Measurements from ENCODE around the gene NUMBL. TPM values are rescaled to one million over a fixed set of nuclear protein-coding genes. Genes with fewer than 3 reads are reported as not detected.
"Not testable (repeated sequence)": the region's sequence is repeated elsewhere in the genome, so short reads cannot be mapped to it uniquely, and the experiment has no call there.

The NUMBL gene
- 53.0 TPM for polyA plus RNA-seq (2013, experiment 1 of 2; ENCODE audit: insufficient read length)
- 49.3 TPM for polyA plus RNA-seq (2013, experiment 2 of 2; ENCODE audit: insufficient read length)

DNA sequence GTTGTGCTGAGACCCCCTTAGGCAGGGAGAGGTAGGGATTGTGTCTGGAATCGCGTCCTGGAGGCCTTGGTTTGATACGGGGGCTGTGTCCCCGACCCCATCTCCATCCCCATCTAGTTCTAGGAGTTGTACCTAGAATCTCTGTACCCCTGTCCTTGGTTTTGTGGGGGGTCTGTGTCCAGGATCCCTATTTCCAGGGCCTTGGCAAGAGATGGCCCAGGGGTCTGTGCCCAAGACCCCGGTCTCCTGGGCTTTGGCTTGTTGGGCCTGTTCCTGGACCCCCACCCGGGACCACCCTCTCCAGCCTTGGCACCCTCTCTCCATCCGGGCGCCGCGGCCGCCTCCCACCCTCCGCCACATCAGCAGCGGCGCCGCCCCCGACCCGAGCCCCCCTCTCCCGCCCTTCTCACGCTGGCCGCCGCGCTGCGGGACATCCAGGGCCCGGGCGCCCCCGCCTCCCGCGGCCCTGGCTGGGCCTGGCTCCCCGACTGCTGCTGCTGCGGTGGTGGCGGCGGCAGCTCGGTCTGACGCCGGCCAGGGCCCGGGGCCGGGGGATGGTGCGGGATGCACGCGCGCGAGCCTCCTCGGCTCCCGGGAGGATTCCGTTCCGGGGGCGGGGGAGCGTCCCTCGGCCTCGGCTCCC, at the start of gene NUMBL:
Gene NUMBL, minus strand, starts transcription at position 602 of the 643 bp plus-strand sequence. Its CDS starts 168 bp downstream, at position 434.
- no peak for DNase-seq

DNA sequence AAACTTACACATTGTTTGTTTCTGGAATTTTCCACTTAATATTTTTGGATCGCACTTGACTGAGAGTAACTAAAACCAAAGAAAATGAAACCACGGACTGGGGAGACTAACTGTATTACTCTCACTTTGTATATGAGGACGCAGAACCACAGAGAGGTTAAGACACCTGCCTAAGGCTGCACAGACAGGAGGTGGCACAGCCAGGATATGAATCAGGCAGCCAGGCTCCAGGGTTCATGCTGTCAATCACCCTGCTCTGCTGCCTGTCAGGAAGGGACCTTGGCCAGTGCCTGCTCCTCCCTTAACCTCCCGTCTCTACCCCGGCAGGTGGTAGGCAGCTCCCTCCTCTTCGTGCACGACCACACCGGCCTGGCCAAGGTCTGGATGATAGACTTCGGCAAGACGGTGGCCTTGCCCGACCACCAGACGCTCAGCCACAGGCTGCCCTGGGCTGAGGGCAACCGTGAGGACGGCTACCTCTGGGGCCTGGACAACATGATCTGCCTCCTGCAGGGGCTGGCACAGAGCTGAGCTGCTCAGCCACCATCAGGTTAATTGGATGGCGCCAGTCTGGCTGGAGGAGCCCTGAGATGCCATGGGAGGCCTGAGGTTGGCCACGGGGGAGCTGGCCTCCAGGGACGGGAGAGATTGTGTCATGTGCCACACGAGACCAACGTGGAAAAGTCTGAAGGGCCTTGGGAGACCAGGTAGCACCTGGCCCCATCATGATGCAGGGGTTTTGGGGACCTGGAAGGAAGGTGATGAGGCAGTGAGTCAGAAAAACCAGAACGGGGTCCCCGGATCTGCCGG, 48.8 kb upstream of the NUMBL start:
- DNase-seq, result no peak

DNA sequence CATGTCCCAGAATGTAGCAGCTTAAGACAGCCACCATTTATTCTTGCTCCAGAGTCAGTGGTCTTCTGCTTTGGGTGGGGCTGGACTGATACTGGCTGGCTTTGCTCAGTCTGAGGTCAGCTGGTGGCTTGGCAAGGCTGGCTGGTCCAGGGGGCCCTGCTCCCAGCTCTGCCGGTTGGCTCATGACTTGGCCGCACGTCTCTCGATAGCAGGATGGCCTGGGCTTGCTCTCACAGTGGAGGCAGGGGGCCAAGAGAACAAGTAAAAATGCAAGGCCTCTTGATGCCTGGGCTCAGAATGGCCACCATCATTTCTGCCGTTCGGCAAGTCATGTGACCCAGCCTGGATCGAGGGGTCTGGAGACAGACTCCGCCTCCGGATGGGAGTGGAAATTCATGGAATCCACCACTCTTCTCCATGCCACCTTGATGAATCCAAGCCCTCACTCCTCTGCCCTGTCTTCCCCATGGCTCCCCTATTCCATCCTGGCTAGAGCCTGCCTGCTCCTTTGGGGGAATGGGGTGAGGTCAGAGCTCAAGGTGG, 46.7 kb upstream of the NUMBL start:
- DNase-seq, result no peak

DNA sequence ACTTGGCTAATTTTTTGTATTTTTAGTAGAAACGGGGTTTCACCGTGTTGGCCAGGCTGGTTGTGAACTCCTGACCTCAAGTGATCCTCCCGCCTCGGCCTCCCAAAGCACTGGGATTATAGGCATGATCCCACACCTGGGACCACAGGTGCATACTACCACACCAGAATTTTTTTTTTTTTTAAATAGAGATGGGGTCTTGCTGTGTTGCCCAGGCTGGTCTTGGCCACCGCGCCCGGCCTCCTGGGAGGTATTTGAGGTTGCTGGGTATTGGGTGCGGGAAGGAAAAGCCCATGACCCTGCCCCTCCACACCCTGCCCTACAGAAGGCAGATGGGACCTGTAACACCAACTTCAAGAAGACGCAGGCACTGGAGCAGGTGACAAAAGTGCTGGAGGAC, 46.2 kb upstream of the NUMBL start:
- DNase-seq, result no peak

DNA sequence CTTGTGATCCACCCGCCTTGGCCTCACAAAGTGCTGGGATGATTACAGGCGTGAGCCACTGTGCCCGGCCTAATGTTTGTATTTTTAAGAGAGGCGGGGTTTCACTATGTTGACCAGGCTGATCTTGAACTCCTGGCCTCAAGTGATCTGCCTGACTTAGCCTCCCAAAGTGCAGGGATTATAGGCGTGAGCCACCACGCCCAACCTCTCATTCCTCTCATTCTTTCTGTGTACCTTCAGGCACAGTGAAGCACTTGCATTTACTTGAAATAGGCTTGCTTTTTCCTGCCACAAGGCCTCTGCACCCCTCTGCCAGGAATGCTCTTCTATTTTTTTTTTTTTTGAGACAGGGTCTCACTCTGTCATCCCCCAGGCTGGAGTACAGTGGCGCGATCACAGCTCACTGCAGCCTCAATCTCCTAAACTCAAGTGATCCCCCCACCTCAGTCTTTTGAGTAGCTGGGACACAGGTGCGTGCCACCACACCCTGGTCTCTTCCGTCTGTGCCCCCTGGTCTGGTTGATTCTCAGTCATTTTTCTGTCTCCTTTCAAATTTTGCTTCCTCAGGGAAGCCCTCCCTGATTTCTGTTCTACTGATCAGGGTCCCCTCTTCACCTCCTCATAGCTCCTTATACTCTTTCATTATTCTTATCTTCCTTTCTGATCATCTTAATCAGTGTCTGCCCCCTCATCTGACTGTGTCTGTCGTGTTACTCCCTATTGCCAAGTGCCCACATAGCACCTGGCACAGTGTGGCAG, 44.7 kb upstream of the NUMBL start:
- no peak for DNase-seq

DNA sequence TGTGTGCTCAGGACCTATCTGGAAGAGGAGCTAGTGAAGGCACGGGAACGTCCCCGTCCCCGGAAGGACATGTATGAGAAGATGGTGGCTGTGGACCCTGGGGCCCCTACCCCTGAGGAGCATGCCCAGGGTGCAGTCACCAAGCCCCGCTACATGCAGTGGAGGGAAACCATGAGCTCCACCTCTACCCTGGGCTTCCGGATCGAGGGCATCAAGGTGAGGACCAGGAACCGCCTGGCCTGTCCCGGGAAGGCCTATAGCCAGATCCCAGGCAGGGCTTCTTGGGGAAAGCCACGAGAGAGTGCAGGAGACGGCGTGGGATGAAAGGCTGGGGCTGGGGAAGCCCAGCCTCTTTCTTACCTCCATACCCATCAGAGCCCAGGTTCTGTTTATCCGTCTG, 42.7 kb upstream of the NUMBL start:
- DNase-seq, result no peak

DNA sequence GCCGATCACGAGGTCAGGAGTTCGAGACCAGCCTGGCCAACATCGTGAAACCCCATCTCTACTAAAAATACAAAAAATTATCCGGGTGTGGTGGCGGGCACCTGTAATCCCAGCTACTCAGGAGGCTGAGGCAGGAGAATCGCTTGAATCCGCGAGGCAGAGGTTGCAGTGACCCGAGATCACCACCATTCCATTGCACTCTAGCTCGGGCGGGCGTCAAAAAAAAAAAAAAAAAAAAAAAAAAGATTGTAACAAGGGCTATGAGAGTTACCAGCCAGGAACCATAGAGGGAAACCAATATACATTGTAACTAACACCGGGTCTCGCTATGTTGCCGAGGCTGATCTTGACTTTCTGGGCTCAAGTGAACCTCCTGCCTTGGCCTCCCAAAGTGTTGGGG, 41.9 kb upstream of the NUMBL start:
- not testable (repeated sequence) for DNase-seq

DNA sequence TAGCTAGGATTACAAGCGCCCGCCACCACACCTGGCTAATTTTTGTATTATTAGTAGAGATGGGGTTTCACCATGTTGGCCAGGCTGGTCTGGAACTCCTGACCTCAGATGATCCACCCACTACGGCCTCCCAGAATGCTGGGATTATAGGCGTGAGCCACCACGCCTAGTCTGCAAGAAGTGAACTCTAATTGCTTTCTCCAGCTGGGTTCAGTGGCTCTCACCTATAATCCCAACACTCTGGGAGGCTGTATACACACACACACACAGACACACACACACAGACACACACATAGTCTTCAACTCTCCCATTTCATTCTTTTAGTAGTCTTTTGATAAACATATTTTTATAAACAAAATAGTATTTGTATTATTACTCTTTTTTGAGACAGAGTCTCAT, 39.6 kb upstream of the NUMBL start:
- DNase-seq, result not testable (repeated sequence)

DNA sequence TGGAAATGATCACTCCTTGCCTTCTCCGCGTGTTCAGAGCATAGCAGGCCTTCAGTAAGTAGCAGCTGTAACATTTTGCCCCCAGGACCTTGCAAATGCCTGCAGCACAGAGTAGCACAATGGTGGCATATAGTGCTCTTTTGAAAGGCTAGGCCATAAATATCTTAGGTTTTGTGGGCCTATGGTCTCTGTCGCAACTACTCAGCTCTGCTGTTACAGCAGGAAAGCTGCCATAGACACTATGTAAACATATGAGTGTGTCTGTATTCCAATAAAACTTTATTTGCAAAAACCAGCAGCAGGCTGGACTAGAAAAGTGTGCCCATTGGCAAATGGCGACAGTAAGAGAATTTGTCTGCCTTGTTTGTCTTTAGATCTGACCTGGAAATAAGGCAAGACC, 35.8 kb upstream of the NUMBL start:
- DNase-seq, result no peak

DNA sequence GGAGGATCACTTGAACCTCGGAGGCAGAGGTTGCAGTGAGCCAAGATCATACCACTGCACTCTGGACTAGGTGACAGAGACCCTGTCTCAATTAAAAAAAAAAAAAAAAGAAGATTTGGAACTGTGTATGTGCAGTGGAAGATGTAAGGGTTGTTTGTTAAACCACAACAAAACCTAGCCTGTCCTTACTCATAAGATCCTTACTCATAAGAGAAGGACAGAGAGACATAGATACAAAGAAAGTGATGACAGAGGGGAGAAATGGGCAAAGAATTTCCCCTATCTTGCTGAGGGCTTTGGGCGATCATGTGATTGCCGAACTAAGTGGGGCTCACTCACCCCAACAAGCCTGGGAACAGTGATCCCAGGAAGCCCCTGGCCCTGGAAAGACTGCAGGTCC, 34.4 kb upstream of the NUMBL start:
- DNase-seq, result no peak

DNA sequence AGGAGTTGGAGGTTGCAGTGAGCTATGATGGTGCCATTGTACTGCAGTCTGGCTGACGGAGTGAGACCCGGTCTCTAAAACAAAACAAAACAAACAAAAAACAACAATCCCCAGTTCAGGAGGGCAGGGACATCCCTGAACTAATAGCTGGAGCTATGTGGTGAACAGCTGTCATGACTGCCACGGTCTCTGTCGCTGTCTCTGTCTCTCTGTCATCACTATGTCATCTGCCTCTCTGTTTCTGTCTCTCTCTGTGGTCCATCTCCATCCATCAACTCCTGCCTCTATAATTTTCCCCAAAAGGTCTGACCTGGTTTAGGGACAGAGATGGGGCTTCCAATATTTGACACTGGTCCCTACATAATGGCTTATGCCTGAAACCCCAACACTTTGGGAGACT, 33.9 kb upstream of the NUMBL start:
- no peak for DNase-seq

DNA sequence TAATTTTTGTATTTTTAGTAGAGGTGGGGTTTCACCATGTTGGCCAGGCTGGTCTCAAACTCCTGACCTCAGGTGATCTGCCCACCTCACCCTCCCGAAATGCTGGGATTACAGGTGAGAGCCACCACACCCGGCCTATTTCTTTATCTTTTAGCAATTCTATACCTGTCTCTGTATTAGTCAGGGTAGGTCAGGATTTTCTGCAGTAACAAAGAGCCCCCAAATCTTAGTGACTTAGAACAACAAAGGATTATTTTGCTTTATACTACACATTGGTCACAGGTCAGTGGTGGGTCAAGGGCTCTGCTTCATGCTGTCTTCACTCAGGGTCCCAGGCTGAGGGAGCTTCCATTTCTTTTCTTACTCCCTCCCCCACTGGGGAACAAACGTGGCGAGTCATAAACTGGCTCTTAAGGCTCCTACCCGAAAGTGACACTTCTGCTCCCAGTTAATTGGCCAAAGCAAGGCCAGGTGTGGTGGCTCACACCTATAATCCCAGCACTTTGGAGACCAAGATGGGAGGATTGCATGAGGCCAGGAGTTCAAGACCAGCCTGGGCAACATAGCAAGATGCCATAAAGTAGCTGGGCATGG, 33.3 kb upstream of the NUMBL start:
- no peak for DNase-seq

DNA sequence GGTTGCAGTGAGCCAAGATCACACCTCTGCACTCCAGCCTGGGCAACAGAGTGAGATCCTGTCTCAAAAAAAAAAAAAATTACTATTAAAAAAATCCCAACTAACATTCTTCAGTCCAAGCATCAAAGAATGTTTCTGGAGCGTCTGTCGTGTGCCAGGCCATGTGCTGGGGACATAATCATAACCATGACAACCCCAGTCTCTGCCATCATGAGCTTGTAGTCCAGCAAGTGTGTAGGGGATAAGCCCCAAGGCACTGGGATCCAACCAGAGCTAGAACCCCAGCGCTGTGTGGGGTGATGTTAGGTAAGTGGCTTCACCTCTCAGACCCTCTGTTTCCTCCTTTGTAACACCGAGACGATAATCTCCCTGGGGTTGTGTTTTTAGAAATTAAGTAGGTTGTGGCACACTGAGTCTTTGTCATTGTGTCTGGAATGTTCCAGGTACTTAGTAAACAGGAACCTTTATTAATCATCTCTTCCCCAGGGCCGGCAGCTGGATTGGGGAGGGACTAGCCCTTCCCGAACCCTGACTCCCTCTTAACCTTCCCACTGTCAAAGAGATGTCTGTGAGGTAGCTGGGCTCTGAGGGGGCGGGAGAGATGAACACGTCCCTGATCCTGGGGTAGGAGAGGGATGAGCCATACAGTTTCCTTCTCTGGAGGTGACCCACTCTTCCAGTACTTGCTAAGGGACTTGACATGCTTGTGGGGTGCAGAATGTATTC, 31.6 kb upstream of the NUMBL start:
- DNase-seq, result no peak

DNA sequence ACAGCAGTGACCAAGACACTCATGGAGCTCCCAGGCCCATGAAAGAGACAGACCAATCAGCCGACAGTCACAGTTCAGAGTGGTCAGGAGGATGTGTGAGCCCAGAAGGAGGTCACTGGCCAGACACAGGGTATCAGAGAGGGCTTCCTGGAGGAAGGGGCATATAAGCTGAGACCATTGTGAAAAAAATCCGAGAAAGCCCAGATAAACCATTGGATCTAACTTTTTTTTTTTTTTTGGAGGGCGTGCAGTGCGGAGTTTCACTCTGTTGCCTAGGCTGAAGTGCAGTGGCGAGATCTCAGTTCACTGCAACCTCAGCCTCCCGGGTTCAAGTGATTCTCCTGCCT, 30.7 kb upstream of the NUMBL start:
- no peak for DNase-seq

DNA sequence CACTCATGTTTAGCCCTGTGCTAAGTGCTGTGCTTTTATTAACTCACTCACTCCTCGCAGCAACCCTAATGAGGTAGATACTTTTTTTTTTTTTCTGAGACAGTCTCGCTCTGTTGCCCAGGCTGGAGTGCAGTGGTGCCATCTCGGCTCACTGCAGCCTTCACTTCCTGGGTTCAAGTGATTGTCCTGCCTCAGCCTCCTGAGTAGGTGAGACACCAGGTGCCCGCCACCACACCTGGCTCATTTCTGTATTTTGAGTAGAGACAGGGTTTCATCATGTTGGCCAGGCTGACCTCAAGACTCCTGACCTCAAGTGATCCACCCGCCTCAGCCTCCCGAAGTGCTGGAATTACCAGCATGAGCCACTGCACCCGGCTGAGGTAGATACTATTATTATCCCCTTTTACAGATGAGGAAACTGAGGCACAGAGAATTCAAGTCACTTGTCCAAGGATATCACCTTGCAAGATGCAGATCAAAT, 29.0 kb upstream of the NUMBL start:
- no peak for DNase-seq

DNA sequence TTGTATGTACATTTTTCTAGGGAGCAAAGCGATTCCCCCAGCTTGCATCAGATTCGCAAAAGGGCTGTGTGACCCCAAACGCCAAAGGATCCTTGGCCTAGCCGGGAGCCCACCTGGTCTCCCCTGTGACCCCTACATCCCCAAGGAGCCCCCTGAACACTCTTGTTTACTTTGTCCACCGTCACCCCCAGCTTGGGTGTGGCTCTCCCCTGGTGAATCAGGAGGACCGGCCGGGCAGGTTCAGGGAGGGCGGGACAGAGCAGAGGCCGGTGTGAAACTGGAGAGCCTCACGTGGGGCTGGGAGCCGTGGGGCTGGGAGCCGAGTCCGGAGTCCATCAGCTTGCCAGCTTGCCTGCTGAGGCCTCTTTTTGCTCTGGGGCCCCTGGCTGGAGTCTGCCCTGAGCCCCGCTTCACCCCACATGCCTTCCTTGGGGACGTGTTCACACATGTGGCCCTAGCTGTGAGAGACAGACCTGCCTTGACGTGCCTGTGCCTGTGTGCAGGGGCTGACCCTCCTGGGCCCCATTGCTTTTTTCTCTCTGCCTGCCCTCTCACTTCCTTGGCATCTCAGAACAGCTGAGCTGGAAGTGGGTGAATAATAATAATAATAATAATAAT, 28.4 kb upstream of the NUMBL start:
- no peak for DNase-seq

DNA sequence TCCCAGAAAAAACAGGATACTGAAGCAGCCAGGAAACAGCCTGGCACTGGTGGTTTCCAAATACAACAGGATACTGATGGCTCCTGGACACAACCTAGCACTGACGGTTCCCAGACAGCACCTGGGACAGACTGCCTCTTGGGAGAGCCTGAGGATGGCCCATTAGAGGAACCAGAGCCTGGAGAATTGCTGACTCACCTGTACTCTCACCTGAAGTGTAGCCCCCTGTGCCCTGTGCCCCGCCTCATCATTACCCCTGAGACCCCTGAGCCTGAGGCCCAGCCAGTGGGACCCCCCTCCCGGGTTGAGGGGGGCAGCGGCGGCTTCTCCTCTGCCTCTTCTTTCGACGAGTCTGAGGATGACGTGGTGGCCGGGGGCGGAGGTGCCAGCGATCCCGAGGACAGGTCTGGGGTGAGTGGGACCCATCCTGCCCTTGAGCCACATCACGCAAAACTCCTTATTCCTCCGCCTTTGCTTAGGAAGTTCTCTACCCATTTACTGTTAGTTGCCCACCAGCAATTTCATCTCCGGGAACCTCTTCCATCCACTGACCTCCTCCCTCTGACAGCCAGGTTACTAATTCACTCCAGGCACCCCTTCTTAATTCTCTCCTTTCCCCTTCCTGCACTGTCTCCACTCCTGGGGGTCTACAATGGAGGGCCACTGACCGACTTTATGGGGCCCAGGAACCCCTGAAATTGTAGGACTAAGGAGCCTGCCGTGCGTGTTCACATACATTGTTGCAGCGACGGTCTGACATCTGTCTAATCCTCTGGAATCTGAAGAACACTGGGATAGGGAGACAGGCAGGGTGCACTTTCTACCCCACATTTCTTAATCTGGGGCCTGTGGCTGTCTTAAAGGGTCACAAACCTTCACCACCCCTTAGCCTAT, 27.7 kb upstream of the NUMBL start:
- DNase-seq, result no peak

DNA sequence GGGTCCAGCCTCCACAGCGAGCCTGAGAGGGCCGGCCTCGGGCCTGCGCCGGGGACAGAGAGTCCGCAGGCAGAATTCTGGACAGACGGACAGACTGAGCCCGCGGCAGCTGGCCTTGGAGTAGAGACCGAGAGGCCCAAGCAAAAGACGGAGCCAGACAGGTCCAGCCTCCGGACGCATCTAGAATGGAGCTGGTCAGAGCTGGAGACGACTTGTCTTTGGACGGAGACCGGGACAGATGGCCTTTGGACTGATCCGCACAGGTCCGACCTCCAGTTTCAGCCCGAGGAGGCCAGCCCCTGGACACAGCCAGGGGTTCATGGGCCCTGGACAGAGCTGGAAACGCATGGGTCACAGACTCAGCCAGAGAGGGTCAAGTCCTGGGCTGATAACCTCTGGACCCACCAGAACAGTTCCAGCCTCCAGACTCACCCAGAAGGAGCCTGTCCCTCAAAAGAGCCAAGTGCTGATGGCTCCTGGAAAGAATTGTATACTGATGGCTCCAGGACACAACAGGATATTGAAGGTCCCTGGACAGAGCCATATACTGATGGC, 27.0 kb upstream of the NUMBL start:
- DNase-seq, result no peak

DNA sequence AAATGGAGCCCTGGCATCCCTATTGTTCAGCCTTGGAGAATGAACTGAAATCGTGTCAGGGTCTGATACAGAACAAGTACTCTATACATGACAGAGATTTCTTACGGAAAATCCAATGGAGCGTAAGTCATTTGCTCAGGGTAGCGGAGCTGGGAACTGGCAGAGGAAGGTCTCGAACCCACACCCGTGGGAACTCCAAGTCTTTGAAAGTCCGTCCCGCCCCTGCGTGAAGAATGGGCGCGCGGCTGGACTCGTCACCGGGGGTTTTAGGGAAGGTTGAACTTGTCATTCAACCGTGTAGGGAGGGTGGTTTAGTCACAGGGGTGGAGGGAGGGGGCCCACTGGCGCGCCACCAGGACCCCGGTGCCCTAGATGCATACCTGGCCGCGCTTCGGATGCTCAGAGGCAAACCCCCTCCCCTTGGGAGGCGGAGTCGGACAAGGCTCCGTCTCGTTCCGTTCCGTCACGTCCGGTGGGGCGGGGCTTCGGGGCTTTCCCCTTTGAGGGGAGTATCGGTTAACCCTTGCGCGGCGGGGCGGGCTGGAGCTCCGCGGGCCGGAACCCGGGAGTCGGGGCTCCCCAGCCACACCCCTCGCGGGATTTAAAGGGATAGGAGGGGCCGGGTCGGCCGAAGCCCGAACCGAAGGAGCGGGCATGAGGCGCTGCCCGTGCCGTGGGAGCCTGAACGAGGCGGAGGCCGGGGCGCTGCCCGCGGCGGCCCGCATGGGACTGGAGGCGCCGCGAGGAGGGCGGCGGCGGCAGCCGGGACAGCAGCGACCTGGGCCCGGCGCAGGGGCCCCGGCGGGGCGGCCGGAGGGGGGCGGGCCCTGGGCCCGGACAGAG, 26.3 kb upstream of the NUMBL start, which contains the start of the genes COQ8B and ITPKC:
Gene COQ8B, minus strand, starts transcription at position 405 of the 843 bp plus-strand sequence. CDS start 2,254 bp downstream, outside the sequence.
Gene ITPKC, plus strand, starts transcription at position 631 of the 843 bp plus-strand sequence. Its CDS starts 24 bp downstream, at position 655.
- DNase-seq, result peak; percentile 98

Measured in fibroblast of skin of scalp (primary cell).